GM08714 (cell line): ENCODE results near the gene PLA2G3.

Source experiments
- H3K4me3 ChIP-seq: fragments of 200-500 bp; sonication (Bioruptor generic); 2 replicates; pipeline ENCODE4 v1.5.1; 2014; ENCODE audit warnings: mild to moderate bottlenecking, low read length, inconsistent platforms
- ZNF274 ChIP-seq: IDR thresholded peaks from 2 replicates; pipeline ENCODE4 v1.6.1; 2012; ENCODE audit warnings: mild to moderate bottlenecking, low read depth, low read length

The PLA2G3 gene

DNA sequence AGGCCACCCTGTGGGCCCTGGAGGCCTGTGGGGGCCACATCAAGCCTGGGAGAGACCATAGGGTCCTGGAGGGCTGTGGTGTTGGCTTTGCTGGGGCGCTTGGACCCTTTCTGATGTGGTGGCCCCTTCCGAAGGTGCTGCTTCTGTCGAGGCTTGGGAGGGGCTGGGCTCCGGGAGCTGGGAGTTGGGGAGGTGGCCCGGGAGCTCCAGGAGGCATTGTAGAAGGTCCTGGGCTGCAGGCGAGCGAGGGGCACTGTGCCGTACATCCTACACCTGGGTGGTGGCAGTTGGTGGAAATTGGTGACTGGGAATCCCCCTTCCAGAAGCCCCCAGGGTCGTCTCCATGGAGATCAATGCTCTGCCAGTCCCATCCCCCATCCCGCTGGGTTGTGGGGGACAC lies 2.6 kb downstream of the PLA2G3 start:
- TF ChIP-seq ZNF274, result no peak
- no peak overlapping the region for H3K4me3 ChIP-seq

DNA sequence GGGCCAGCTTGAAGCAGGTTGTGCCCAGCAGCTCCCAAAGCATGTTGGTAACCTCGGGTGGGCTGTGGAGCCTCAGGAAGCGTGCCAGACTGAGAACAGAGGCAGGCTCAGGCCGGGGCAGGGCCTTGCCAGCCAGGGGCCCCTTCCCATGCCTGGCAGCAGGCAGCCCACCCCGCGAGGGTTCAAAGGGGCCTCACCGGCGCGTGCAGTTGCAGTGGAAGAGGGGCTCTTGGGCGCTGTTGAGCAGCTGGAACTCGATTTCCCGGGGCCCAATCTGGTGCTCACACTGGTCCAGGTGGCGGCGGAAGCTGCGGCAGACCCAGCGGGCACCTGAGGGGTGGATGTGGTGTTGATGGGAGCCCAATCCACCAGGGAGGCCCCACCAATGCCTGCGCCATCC lies 3.6 kb downstream of the PLA2G3 start:
- no peak overlapping the region for H3K4me3 ChIP-seq
- TF ChIP-seq ZNF274, result no peak

DNA sequence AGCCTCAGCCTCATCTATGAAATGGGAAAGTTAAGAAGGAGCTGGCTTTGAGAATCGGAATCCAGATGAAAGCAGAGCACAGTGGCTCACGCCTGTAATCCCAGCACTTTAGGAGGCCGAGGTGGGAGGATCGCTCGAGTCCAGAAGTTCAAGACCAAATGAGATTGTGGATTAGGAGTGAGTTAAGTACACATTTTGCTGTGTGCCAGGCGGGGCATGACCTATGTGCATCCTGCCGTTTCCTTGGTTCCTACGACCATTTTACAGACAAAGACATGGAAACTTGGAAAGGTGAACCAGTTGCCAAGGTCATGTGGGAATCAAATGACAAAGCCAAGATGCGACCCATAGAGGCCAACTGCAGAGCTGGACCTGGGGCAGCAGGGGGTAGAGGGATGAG lies 4.2 kb downstream of the PLA2G3 start:
- no peak for TF ChIP-seq ZNF274
- no peak overlapping the region for H3K4me3 ChIP-seq

DNA sequence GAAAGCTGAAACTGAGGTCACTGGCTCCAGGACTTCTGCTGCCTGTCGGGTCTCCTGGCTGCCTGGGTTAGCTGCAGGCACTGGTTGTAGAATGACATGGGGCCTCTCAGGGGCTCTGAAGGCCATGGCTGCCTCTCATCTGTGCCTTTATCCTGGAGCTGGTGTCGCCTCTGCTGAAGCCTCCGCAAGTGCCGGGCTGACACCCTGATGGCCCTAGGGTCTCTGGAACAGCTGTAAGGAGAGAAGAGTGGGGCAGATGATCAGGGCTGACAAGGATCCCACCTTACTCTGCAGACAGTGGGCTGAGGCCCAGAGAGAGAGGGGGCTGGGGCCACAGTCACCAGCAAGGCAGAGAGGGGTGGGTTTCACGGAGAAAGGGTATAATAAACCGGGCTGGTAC lies 4.6 kb downstream of the PLA2G3 start:
- no peak for TF ChIP-seq ZNF274
- H3K4me3 ChIP-seq, result no peak overlapping the region

DNA sequence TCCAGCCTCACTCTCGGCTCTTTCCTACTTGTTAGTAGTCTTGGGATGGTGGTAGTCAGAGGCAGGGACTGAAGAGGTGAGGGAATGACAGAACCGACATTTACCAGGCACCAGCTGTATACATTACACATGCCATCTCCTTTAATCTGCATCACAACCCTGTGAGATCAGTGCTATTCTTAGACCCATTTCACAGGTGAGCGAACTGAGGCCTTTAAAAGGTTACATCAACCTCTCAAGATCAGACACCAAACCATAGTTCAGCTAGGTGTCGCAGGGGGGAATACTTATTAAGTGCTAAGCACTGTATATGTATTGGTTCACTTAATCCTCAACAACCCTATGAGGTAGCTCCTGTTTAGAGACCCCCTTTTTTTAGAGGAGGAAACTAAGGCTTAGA lies 5.6 kb downstream of the PLA2G3 start:
- no peak for TF ChIP-seq ZNF274
- no peak overlapping the region for H3K4me3 ChIP-seq

DNA sequence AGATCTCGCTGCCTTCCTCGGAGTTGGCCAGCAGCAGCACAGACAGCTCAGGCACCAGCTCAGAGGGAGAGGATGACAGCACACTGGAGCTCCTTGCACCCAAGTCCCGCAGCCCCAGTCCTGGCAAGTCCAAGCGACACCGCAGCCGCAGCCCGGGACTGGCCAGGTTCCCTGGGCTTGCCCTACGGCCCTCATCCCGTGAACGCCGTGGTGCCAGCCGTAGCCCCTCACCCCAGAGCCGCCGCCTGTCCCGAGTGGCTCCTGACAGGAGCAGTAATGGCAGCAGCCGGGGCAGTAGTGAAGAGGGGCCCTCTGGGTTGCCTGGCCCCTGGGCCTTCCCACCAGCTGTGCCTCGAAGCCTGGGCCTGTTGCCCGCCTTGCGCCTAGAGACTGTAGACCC lies 6.4 kb downstream of the PLA2G3 start:
- no peak overlapping the region for H3K4me3 ChIP-seq
- TF ChIP-seq ZNF274, result no peak

DNA sequence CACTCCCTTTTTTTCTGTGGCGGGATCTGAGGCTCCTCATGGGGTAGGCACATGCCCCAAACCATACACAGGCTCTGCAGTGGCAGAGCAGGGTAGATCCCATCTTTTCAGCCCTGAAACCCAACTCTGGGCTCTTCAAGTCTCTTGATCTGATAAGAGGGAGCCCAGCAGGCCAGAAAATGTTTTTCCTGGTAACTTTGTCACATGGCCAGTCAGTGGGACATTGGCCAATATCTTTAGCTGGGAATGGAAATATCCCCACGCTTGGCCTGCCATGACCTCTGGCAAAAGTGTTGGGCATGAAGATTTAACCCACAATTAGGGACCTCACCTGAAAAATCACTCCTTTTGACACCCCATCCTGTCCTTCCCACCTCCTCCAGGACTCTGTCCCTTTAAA lies 9.4 kb downstream of the PLA2G3 start:
- no peak for TF ChIP-seq ZNF274
- H3K4me3 ChIP-seq, result no peak overlapping the region

DNA sequence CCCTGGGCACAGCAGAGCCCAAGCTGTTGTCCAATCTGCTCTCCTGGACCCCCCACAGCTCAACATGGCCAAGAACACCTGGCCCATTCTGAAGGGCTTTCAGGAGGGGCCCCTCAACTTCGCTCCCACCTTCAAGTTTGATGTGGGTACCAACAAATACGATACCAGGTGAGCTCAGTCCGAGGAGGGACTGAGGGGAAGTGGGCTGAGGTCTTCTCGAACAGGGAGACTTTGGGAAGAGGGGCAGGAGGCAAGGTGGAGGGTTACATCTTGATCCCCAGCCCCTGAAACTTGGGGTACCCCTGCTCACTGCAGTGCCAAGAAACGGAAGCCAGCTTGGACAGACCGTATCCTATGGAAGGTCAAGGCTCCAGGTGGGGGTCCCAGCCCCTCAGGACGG lies 12.2 kb downstream of the PLA2G3 start:
- TF ChIP-seq ZNF274, result no peak

DNA sequence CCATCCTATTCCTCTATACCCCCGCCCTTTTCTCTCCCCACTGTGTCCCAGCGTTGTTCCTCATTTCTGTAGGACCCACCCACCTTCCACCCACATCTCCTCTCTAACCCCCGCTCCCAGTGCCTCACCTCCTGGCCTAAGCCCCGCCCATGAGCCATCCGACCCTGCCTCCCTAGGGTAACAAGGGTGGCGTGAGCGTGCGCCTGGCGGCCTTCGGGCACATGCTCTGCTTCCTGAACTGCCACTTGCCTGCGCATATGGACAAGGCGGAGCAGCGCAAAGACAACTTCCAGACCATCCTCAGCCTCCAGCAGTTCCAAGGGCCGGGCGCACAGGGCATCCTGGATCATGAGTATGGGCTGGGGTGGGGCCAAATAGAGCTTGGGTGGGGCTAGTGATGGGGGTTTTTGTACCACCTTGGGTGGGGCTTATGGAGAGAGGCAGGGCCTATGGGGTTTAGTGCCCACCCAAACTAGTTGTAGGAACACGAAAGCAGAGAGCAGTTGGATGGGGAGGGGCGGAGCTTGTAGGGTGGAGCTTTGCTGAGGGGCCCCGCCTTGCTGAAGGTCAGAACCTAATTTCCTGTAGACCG lies 13.0 kb downstream of the PLA2G3 start:
- no peak overlapping the region for H3K4me3 ChIP-seq
- TF ChIP-seq ZNF274, result no peak

More for the DNA sequence above, 12.2 kb downstream of the PLA2G3 start:
- H3K4me3 ChIP-seq, result no peak overlapping the region

DNA sequence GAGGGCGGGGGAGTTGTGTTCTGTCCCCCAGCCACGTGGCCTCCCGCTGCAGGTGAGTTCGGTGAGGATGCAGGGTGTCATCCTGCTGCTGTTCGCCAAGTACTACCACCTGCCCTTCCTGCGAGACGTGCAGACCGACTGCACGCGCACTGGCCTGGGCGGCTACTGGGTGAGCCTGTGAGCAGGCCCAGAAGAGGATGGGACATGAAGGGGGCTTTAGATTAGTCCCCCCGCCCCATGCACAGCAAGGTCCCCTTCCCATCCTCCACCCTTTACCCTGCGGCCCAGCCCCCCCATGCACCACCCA lies 13.5 kb downstream of the PLA2G3 start:
- TF ChIP-seq ZNF274, result no peak
- no peak overlapping the region for H3K4me3 ChIP-seq

DNA sequence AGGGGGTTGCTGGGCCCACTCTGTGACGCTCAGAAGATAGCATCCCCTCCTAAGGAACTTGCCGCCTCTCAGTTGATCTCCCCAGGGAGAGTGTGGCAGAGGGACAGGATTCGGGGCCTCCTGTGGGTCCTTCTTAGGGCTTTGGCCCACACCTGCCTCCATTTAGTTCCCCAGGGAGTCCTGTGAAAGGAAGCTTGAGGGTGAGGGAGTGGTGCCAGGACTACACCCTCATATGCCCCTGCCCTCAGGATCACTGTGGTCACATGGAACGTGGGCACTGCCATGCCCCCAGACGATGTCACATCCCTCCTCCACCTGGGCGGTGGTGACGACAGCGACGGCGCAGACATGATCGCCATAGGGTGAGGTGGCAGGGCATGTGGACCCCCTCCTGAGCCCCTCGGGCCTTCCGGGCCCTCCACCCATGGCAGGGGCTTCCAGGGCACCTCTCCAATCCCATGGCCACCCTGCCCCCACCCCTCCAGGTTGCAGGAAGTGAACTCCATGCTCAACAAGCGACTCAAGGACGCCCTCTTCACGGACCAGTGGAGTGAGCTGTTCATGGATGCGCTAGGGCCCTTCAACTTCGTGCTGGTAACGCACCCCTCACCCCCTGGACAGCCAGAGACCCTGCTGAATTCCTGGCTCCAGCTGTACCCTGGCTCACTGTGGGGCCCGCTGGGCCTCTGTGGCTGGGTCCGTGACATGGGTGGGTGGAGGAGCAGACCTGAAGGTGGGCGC lies 14.0 kb downstream of the PLA2G3 start:
- TF ChIP-seq ZNF274, result no peak
- H3K4me3 ChIP-seq, result no peak overlapping the region

DNA sequence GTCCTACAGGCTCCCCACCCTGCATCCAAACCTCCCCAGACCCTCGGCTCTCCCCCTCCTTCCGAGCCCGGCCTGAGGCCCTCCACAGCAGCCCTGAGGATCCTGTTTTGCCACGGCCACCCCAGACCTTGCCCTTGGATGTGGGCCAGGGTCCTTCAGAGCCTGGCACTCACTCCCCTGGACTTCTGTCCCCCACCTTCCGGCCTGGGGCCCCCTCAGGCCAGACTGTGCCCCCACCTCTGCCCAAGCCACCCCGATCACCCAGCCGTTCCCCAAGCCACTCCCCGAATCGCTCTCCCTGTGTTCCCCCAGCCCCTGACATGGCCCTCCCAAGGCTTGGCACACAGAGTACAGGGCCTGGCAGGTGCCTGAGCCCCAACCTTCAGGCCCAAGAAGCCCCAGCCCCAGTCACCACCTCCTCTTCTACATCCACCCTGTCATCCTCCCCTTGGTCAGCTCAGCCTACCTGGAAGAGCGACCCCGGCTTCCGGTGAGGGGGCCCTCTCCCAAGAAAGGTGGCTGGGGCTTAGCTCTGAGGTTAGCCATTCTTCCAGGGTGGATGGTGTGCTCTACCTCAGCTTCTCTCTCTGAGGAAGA lies 14.7 kb downstream of the PLA2G3 start:
- H3K4me3 ChIP-seq, result no peak overlapping the region
- TF ChIP-seq ZNF274, result no peak

DNA sequence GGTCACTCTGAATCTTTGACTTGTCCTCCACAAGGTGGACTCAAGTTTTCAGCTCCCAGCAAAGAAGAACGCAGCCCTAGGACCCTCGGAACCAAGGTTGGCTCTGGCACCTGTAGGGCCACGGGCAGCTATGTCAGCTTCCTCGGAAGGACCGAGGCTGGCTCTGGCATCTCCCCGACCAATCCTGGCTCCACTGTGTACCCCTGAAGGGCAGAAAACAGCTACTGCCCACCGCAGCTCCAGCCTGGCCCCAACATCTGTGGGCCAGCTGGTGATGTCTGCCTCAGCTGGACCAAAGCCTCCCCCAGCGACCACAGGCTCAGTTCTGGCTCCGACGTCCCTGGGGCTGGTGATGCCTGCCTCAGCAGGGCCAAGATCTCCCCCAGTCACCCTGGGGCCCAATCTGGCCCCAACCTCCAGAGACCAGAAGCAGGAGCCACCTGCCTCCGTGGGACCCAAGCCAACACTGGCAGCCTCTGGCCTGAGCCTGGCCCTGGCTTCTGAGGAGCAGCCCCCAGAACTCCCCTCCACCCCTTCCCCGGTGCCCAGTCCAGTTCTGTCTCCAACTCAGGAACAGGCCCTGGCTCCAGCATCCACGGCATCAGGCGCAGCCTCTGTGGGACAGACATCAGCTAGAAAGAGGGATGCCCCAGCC lies 15.4 kb downstream of the PLA2G3 start:
- H3K4me3 ChIP-seq, result no peak overlapping the region
- no peak for TF ChIP-seq ZNF274

DNA sequence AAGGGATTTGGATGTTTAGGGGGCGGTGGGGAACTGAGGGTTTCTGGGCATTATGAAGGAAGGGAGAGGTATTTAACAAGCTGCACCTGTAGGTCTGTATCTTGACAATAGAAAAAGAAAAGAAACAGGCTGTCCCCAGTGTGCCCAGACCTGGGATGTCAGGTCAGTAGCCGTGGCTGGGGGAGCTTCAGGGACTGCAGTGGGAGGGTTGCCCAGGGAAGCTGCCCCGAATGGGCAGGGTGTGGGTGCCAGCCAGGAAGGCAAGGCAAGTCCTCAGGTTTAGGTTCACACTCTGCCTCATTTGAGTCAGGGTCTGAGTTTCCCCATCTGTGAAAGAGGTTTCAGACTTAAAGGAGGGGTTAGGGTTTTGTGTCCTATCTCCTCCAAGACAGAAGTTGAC lies 16.0 kb downstream of the PLA2G3 start:
- H3K4me3 ChIP-seq, result no peak overlapping the region
- TF ChIP-seq ZNF274, result no peak

DNA sequence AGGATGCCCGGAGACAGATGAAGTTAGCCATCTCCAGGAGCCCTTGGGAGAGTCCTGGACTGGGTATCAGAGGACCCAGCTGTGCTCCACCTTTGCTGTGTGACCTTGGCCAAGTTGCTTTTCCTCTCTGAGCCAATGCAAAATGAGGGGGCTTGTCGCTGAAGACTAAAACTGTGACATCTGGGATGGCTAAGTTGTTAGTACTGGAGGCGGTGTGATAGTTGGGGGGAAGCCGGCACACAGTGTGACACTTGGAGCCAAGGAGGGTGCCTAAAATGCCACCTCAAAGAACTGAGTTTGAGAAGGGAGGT lies 17.1 kb downstream of the PLA2G3 start:
- no peak overlapping the region; the same call in 1 of the 2 replicates for H3K4me3 ChIP-seq
- no peak for TF ChIP-seq ZNF274
